ENCODE measurements around the gene FAF1. TPM values are rescaled to one million over a fixed set of nuclear protein-coding genes. Genes with fewer than 3 reads are reported as not detected.

Gene FAF1
- total RNA-seq, 4 donors from 2014 or later, result 39.7 to 60.6 (median 42.9) TPM

GRCh38 chr1:50422675-50422945 is 537.5 kb downstream of the FAF1 start:
- WGBS, result no CpG with 5 or more reads among the region's 21 CpGs
- DNase-seq (ENCODE audit: extremely low spot score), result no peak
- TF ChIP-seq POLR2AphosphoS5 (IDR thresholded peaks at IDR 0.05), result no peak
- Histone ChIP-seq H3K9me3 (no peaks in the 10 kb centered on the region), H3K36me3 (no peaks in the 10 kb centered on the region), H3K4me1 (peaks cover 42 to 100% (median 87%) of the 10 kb centered on the region in 4 donors), H3K27me3 (peaks cover 0 to 100% (median 94%) of the 10 kb centered on the region in 4 donors), H3K4me3 (peak overlapping the region; percentile 41 to 52 (median 44)), H3K27ac (replicated peaks in 1 of 4) (no peak overlapping the region)
- intact Hi-C loops (cut with DNase I), result no loop called here

- Histone ChIP-seq H3K4me3 (peak overlapping the region in 1 of 4 donors; percentile 41), H3K27me3 (peaks cover 0 to 100% (median 94%) of the 10 kb centered on the region in 4 donors), H3K9me3 (no peaks in the 10 kb centered on the region), H3K4me1 (peaks cover 48 to 100% (median 87%) of the 10 kb centered on the region in 4 donors), H3K27ac (replicated peaks in 1 of 4) (no peak overlapping the region), H3K36me3 (no peaks in the 10 kb centered on the region)
- no peak for DNase-seq (ENCODE audit: extremely low spot score)
- intact Hi-C loops (cut with DNase I), result no loop called here
- WGBS, result 30% methylated on average over 26 of the region's 27 CpGs
- no peak for TF ChIP-seq CTCF (IDR thresholded peaks at IDR 0.05)
Measured at GRCh38 chr1:50421768-50422674, 538.0 kb downstream of the FAF1 start.

- H3K4me3 ChIP-seq, result peak overlapping the region in 2 of 4 donors; percentile 5 to 9
- H3K9me3 ChIP-seq, result no peaks in the 10 kb centered on the region
- H3K27me3 ChIP-seq, result peaks cover 0 to 100% (median 93%) of the 10 kb centered on the region in 4 donors
- no peak overlapping the region for H3K27ac ChIP-seq (replicated peaks in 1 of 4)
- intact Hi-C loops (cut with DNase I), result no loop called here
- peaks cover 54 to 100% (median 87%) of the 10 kb centered on the region in 4 donors for H3K4me1 ChIP-seq
- 5% methylated on average over 19 of the region's 38 CpGs for WGBS
- no peaks in the 10 kb centered on the region for H3K36me3 ChIP-seq
- TF ChIP-seq POLR2A (IDR thresholded peaks at IDR 0.05; ENCODE audit: low read depth), result no peak
- no peak for TF ChIP-seq POLR2AphosphoS5 (IDR thresholded peaks at IDR 0.05)
- TF ChIP-seq CTCF (IDR thresholded peaks at IDR 0.05), result no peak
- no peak for TF ChIP-seq EP300 (IDR thresholded peaks at IDR 0.05)
- DNase-seq (ENCODE audit: extremely low spot score), result no peak
Measured at GRCh38 chr1:50421366-50421748, 538.7 kb downstream of the FAF1 start.

GRCh38 chr1:50420689-50421365 is 539.2 kb downstream of the FAF1 start:
- TF ChIP-seq POLR2A (IDR thresholded peaks at IDR 0.05; ENCODE audit: low read depth), result no peak
- TF ChIP-seq POLR2AphosphoS5 (IDR thresholded peaks at IDR 0.05), result no peak
- TF ChIP-seq EP300 (IDR thresholded peaks at IDR 0.05), result no peak
- no peak for TF ChIP-seq CTCF (IDR thresholded peaks at IDR 0.05)
- WGBS, result under 1% methylated on average over 22 of the region's 69 CpGs
- Histone ChIP-seq H3K4me1 (peaks cover 55 to 100% (median 88%) of the 10 kb centered on the region in 4 donors), H3K4me3 (peak overlapping the region in 2 of 4 donors; percentile 5 to 9), H3K36me3 (no peaks in the 10 kb centered on the region), H3K27ac (replicated peaks in 1 of 4) (no peak overlapping the region), H3K9me3 (no peaks in the 10 kb centered on the region), H3K27me3 (peaks cover 0 to 100% (median 93%) of the 10 kb centered on the region in 4 donors)
- no peak for DNase-seq (ENCODE audit: extremely low spot score)
- intact Hi-C loops (cut with DNase I), result no loop called here

GRCh38 chr1:50419907-50420677 is 540.0 kb downstream of the FAF1 start:
- TF ChIP-seq POLR2AphosphoS5 (IDR thresholded peaks at IDR 0.05) (no peak), CTCF (IDR thresholded peaks at IDR 0.05) (no peak), EP300 (IDR thresholded peaks at IDR 0.05) (no peak), POLR2A (IDR thresholded peaks at IDR 0.05; ENCODE audit: low read depth) (no peak)
- intact Hi-C loops (cut with DNase I), result no loop called here
- no peaks in the 10 kb centered on the region for H3K36me3 ChIP-seq
- H3K9me3 ChIP-seq, result no peaks in the 10 kb centered on the region
- no peak overlapping the region for H3K4me3 ChIP-seq
- H3K27me3 ChIP-seq, result peaks cover 0 to 100% (median 93%) of the 10 kb centered on the region in 4 donors
- H3K27ac ChIP-seq (replicated peaks in 1 of 4), result no peak overlapping the region
- H3K4me1 ChIP-seq, result peaks cover 49 to 100% (median 82%) of the 10 kb centered on the region in 4 donors
- no peak for DNase-seq (ENCODE audit: extremely low spot score)
- 11% methylated on average over 19 of the region's 21 CpGs for whole genome bisulfite sequencing

Measured in esophagus muscularis mucosa (tissue), 4 donors.